WTC11 (cell line): ENCODE results near the gene FITM1. TPM values are rescaled to one million over a fixed set of nuclear protein-coding genes. Genes with fewer than 3 reads are reported as not detected.

Experiments
- AFF4 ChIP-seq: sonication (generic); formaldehyde crosslinking; IDR thresholded peaks from 2 replicates; pipeline ENCODE4 v1.8.1; 2023; ENCODE audit warnings: mild to moderate bottlenecking, missing genetic modification reagents, borderline replicate concordance
- ARID4B ChIP-seq: sonication (generic); formaldehyde crosslinking; IDR thresholded peaks from 2 replicates; pipeline ENCODE4 v1.8.0; 2023; ENCODE audit warnings: missing genetic modification reagents, mild to moderate bottlenecking, borderline replicate concordance
- ATF6 ChIP-seq: sonication (generic); formaldehyde crosslinking; IDR thresholded peaks from 2 replicates; pipeline ENCODE4 v1.8.1; 2023; ENCODE audit warnings: mild to moderate bottlenecking, missing genetic modification reagents
- FOXJ3 ChIP-seq: sonication (generic); formaldehyde crosslinking; IDR thresholded peaks from 2 replicates; pipeline ENCODE4 v1.9.0; 2021; ENCODE audit warnings: missing genetic modification reagents, mild to moderate bottlenecking, borderline replicate concordance
- FOXP1 ChIP-seq: sonication (generic); formaldehyde crosslinking; IDR thresholded peaks from 2 replicates; pipeline ENCODE4 v1.8.0; 2022; ENCODE audit warnings: missing genetic modification reagents, mild to moderate bottlenecking, moderate library complexity, borderline replicate concordance
- GABPB1 ChIP-seq: sonication (generic); formaldehyde crosslinking; IDR thresholded peaks from 2 replicates; pipeline ENCODE4 v1.8.1; 2023; ENCODE audit warnings: mild to moderate bottlenecking, missing genetic modification reagents
- HMGXB4 ChIP-seq: sonication (generic); formaldehyde crosslinking; IDR thresholded peaks from 2 replicates; pipeline ENCODE4 v1.8.1; 2023; ENCODE audit warnings: mild to moderate bottlenecking, moderate library complexity, missing genetic modification reagents
- JAZF1 ChIP-seq: fragments of 250-450 bp; sonication (Bioruptor Pico); IDR thresholded peaks from 2 replicates; pipeline ENCODE4 v1.9.0; 2021; ENCODE audit warnings: moderate library complexity, mild to moderate bottlenecking, inconsistent platforms
- MAX ChIP-seq: sonication (generic); formaldehyde crosslinking; IDR thresholded peaks from 2 replicates; pipeline ENCODE4 v1.8.0; 2022; ENCODE audit warnings: mild to moderate bottlenecking, missing genetic modification reagents
- NFE2L1 ChIP-seq: sonication (generic); formaldehyde crosslinking; IDR thresholded peaks from 2 replicates; pipeline ENCODE4 v1.8.1; 2023; ENCODE audit warnings: missing genetic modification reagents
- NFYB ChIP-seq: sonication (generic); formaldehyde crosslinking; conservative IDR thresholded peaks from 2 replicates; pipeline ENCODE4 v1.8.0; 2022; ENCODE audit warnings: low read depth, missing genetic modification reagents
- NR1H2 ChIP-seq: sonication (generic); formaldehyde crosslinking; IDR thresholded peaks from 2 replicates; pipeline ENCODE4 v1.9.0; 2021; ENCODE audit warnings: mild to moderate bottlenecking, moderate library complexity, missing genetic modification reagents
- SP1 ChIP-seq: sonication (generic); formaldehyde crosslinking; conservative IDR thresholded peaks from 2 replicates; pipeline ENCODE4 v1.8.1; 2022; ENCODE audit warnings: missing genetic modification reagents
- USF1 ChIP-seq: sonication (generic); formaldehyde crosslinking; IDR thresholded peaks from 2 replicates; pipeline ENCODE4 v1.8.0; 2022; ENCODE audit warnings: mild to moderate bottlenecking, missing genetic modification reagents
- ZBTB21 ChIP-seq: sonication (generic); formaldehyde crosslinking; IDR thresholded peaks from 2 replicates; pipeline ENCODE4 v1.8.1; 2023; ENCODE audit warnings: mild to moderate bottlenecking, missing genetic modification reagents, borderline replicate concordance
- ZNF423 ChIP-seq: fragments of 250-450 bp; sonication (Bioruptor Pico); IDR thresholded peaks from 2 replicates; pipeline ENCODE4 v2.1.2; 2022; ENCODE audit warnings: mild to moderate bottlenecking, moderate library complexity
- ZNF532 ChIP-seq: fragments of 250-450 bp; sonication (Bioruptor Pico); IDR thresholded peaks from 2 replicates; pipeline ENCODE4 v1.9.0; 2021; ENCODE audit warnings: mild to moderate bottlenecking, borderline replicate concordance
- ZSCAN18 ChIP-seq: fragments of 250-450 bp; sonication (Bioruptor Pico); IDR thresholded peaks from 2 replicates; pipeline ENCODE4 v2.1.2; 2022; ENCODE audit warnings: mild to moderate bottlenecking, moderate library complexity
- total RNA-seq: library from RNA; stranded (reverse); gene quantifications from 3 replicates; pipeline ENCODE4 v1.2.3, GENCODE V29; 2021

FITM1 gene
- total RNA-seq, 1 experiment from 2014 or later = not detected

- TF ChIP-seq AFF4 (CRISPR knock-in tag) (no peak), FOXP1 (CRISPR knock-in tag) (peak; percentile 57; the same call in 1 of the 2 replicates), NFYB (CRISPR knock-in tag) (peak; percentile 6; the same call in 1 of the 2 replicates), GABPB1 (CRISPR knock-in tag) (peak; percentile 96), ZNF423 (CRISPR knock-in tag) (no peak), NFE2L1 (CRISPR knock-in tag) (0 out of 2 replicates have a peak, but pooled peaks have one; percentile 78), USF1 (CRISPR knock-in tag) (peak; percentile 94), HMGXB4 (0 out of 2 replicates have a peak, but pooled peaks have one; percentile 12), ZSCAN18 (no peak), SP1 (CRISPR knock-in tag) (peak; percentile 54; the same call in 1 of the 2 replicates), JAZF1 (no peak), MAX (CRISPR knock-in tag) (peak; percentile 92), FOXJ3 (CRISPR knock-in tag) (no peak), ZNF532 (CRISPR knock-in tag) (peak; percentile 44; the same call in 1 of the 2 replicates), NR1H2 (no peak), ARID4B (CRISPR knock-in tag) (no peak), ATF6 (no peak), ZBTB21 (CRISPR knock-in tag) (0 out of 2 replicates have a peak, but pooled peaks have one; percentile 46)
Observed at GRCh38 chr14:24095271-24096068, 35.0 kb upstream of the FITM1 start (continued).
